SW480 (cell line): ENCODE results near the gene RAPGEF4.

Source experiments
- DNase-seq: peaks from one replicate; pipeline ENCODE4 v3.0.0-alpha.2; 2016; ENCODE audit warnings: low spot score

RAPGEF4 gene

GRCh38 chr2:172823261-172823850 lies 87.7 kb downstream of the RAPGEF4 start:
- DNase-seq: peak; percentile 16

- no peak for DNase-seq
These were observed 90.9 kb downstream of the RAPGEF4 start for GRCh38 chr2:172826522-172826921.

- DNase-seq: peak; percentile 14
These were observed 93.6 kb downstream of the RAPGEF4 start for GRCh38 chr2:172829229-172829628.

- no peak for DNase-seq
These were observed 94.8 kb downstream of the RAPGEF4 start for GRCh38 chr2:172830482-172830881.

- DNase-seq: no peak
These were observed 98.3 kb downstream of the RAPGEF4 start for GRCh38 chr2:172833898-172834297.

- no peak for DNase-seq
These were observed 99.2 kb downstream of the RAPGEF4 start for GRCh38 chr2:172834881-172835280.

- DNase-seq: peak; percentile 92
These were observed 100.7 kb downstream of the RAPGEF4 start for GRCh38 chr2:172836347-172836821.

- peak; percentile 25 for DNase-seq
These were observed 101.2 kb downstream of the RAPGEF4 start for GRCh38 chr2:172836827-172837226.

GRCh38 chr2:172839446-172839845 lies 103.8 kb downstream of the RAPGEF4 start:
- DNase-seq: no peak

- no peak for DNase-seq
These were observed 107.0 kb downstream of the RAPGEF4 start for GRCh38 chr2:172842511-172843265.

- DNase-seq: no peak
These were observed 107.6 kb downstream of the RAPGEF4 start for GRCh38 chr2:172843266-172843582.

- no peak for DNase-seq
These were observed 108.5 kb downstream of the RAPGEF4 start for GRCh38 chr2:172843902-172844715.

GRCh38 chr2:172845028-172845630 lies 109.5 kb downstream of the RAPGEF4 start:
- DNase-seq: no peak

GRCh38 chr2:172846551-172846950 lies 110.9 kb downstream of the RAPGEF4 start:
- no peak for DNase-seq

GRCh38 chr2:172847188-172847587 lies 111.5 kb downstream of the RAPGEF4 start:
- no peak for DNase-seq

- no peak for DNase-seq
These were observed 112.9 kb downstream of the RAPGEF4 start for GRCh38 chr2:172848519-172848918.

GRCh38 chr2:172849519-172850217 lies 114.0 kb downstream of the RAPGEF4 start:
- DNase-seq: no peak

GRCh38 chr2:172855588-172855987 lies 119.9 kb downstream of the RAPGEF4 start:
- no peak for DNase-seq

- DNase-seq: no peak
These were observed 121.0 kb downstream of the RAPGEF4 start for GRCh38 chr2:172856606-172857005.

GRCh38 chr2:172858473-172858745 lies 122.8 kb downstream of the RAPGEF4 start:
- DNase-seq: no peak

- DNase-seq: peak; percentile 50
These were observed 124.1 kb downstream of the RAPGEF4 start for GRCh38 chr2:172859581-172860335.
